Ovary (tissue), 9 donors: ENCODE measurements around the gene INHBB. TPM values are rescaled to one million over a fixed set of nuclear protein-coding genes. Genes with fewer than 3 reads are reported as not detected.
"Not testable (repeated sequence)": the region's sequence is repeated elsewhere in the genome, so short reads cannot be mapped to it uniquely, and the experiment has no call there.

Source experiments
- DNase-seq, 5 donors: peaks; one replicate each; pipeline ENCODE4 v3.0.0-alpha.2; 2019 to 2020
- H3K27ac ChIP-seq, 2 donors: fragments of 200-600 bp; one replicate each; pipeline versions ENCODE4 v1.5.1 to v1.8.0; 2019 to 2022
- H3K27me3 ChIP-seq: fragments of 200-600 bp; one replicate; pipeline ENCODE4 v1.8.0; 2022
- H3K36me3 ChIP-seq: fragments of 200-600 bp; sonication (generic); one replicate; pipeline ENCODE4 v1.5.1; 2019
- H3K4me1 ChIP-seq: one replicate; pipeline ENCODE4 v1.8.1; 2013; ENCODE audit warnings: mild to moderate bottlenecking, moderate library complexity; ENCODE audit not compliant: insufficient read depth
- H3K4me3 ChIP-seq: fragments of 200-600 bp; sonication (generic); one replicate; pipeline ENCODE4 v1.5.1; 2017
- H3K9me3 ChIP-seq, 2 donors: fragments of 200-600 bp in 1 of 2; sonication (generic) in 1 of 2; one replicate each; pipeline versions ENCODE4 v1.5.1 to v1.8.1; 2013 to 2019; ENCODE audit warnings: mild to moderate bottlenecking in 1 of 2, moderate library complexity in 1 of 2
- CTCF ChIP-seq, 3 donors: fragments of 450-650 bp in 2 of 3; fragments of 200-600 bp in 1 of 3; IDR thresholded peaks; one replicate each; pipeline versions ENCODE4 v1.5.1 to v1.8.0; 2016 to 2022; ENCODE audit warnings: antibody characterized with exemption in 3 of 3, mild to moderate bottlenecking in 1 of 3
- EP300 ChIP-seq: sonication (generic); formaldehyde crosslinking; IDR thresholded peaks from one replicate; pipeline ENCODE4 v1.6.1; 2017; ENCODE audit warnings: antibody characterized with exemption
- POLR2A ChIP-seq: fragments of 450-650 bp; IDR thresholded peaks from one replicate; pipeline ENCODE4 v1.6.1; 2017; ENCODE audit warnings: antibody characterized with exemption, mild to moderate bottlenecking, moderate library complexity
- WGBS, 3 donors: extraction: QIAGEN DNeasy Blood & Tissue Kit in 1 of 3; methylation state at CpG; one replicate each; pipeline versions ENCODE4 v1.1.5 to v1.1.7; 2013 to 2017; 5-methylcytosine and 5-hydroxymethylcytosine counted together
- intact Hi-C, 4 donors: fragments of 100-400 bp; cut with DNase I; formaldehyde crosslinking; loops; one replicate each; pipeline versions ENCODE4 v1.11.0 to v1.15.1; 2022 to 2023
- polyA plus RNA-seq, 2 donors: library from polyadenylated mRNA; stranded (reverse); fragments of 200-250 nt in 1 of 2; fragments of 350-450 nt in 1 of 2; fragmentation: Illumina TruSeq in 1 of 2; extraction: RNeasy Lipid Tissue Mini Kit (QIAGEN cat#74804) in 1 of 2; gene quantifications; one replicate each; pipeline ENCODE4 v1.2.3, GENCODE V29; 2013 to 2014
- total RNA-seq, 7 donors: library from RNA; depleted of rRNA in 2 of 7; stranded (reverse); fragments of >200 nt in 2 of 7; fragmentation: NEBNext Ultra II Directional in 3 of 7; extraction: Animal tissue kit (Norgen Biotek cat#: 25700) in 3 of 7; gene quantifications; one replicate each; pipeline versions ENCODE4 v1.1.0 to v1.2.4, GENCODE V29; 2016 to 2023
- donor health status: DM: no; HTN: no; CAD: no; lungs with moderate emphysema.
- donor health status: DM: no; HTN: no; CAD: no.
- donor health status: Bipolar disorder and iron deficiency.
- donor health status: DM: yes; HTN: yes; CAD: no.
- donor health status: DM: no; HTN: no; CAD: no.
- donor health status: DM: yes; HTN: yes; CAD: no.

Gene INHBB
- total and polyA plus RNA-seq, 9 donors = 1.1 to 6.9 (median 4.0) TPM

- DNase-seq = no peak
- no peaks in the 10 kb centered on the region for H3K36me3 ChIP-seq
- intact Hi-C loops = loop anchor here in 2 of 4 donors (5.0 to 10.0 kb wide), 2 partner anchors 64 to 67 kb away; partner anchors contain the start of gene RALB (in 2 of the 2)
- H3K27me3 ChIP-seq = no peaks in the 10 kb centered on the region
- H3K9me3 ChIP-seq = no peaks in the 10 kb centered on the region
- WGBS, 3 donors = 71 to 77% (median 74%) methylated on average over 10 of the region's 10 CpGs
- no peak overlapping the region for H3K4me3 ChIP-seq
- no peak for TF ChIP-seq EP300
- no peak for TF ChIP-seq POLR2A
- TF ChIP-seq CTCF (IDR thresholded peaks at IDR 0.05) = no peak
- H3K4me1 ChIP-seq = no peaks in the 10 kb centered on the region
- H3K27ac ChIP-seq = no peak overlapping the region
These were observed 26.8 kb upstream of the INHBB start for GRCh38 chr2:120319123-120319522.

- H3K27ac ChIP-seq = no peak overlapping the region
These were observed 26.1 kb upstream of the INHBB start for GRCh38 chr2:120319686-120320317.

GRCh38 chr2:120320318-120320851, 25.6 kb upstream of the INHBB start:
- H3K27ac ChIP-seq = no peak overlapping the region
- H3K27me3 ChIP-seq = no peaks in the 10 kb centered on the region
- no peak overlapping the region for H3K4me3 ChIP-seq
- no peaks in the 10 kb centered on the region for H3K9me3 ChIP-seq
- no peaks in the 10 kb centered on the region for H3K36me3 ChIP-seq
- H3K4me1 ChIP-seq = no peaks in the 10 kb centered on the region
- TF ChIP-seq POLR2A (no peak), CTCF (IDR thresholded peaks at IDR 0.05) (no peak), EP300 (no peak)
- WGBS, 3 donors = 80 to 85% (median 83%) methylated on average over 10 of the region's 10 CpGs
- intact Hi-C loops = loop anchor here in 1 of 4 donors (1.0 kb wide), 1 partner anchor 27 kb away; no protein-coding TSS in a partner anchor
- no peak for DNase-seq

More at GRCh38 chr2:120319686-120320317, 26.1 kb upstream of the INHBB start:
- Histone ChIP-seq H3K4me3 (no peak overlapping the region), H3K36me3 (no peaks in the 10 kb centered on the region), H3K9me3 (no peaks in the 10 kb centered on the region), H3K4me1 (no peaks in the 10 kb centered on the region), H3K27me3 (no peaks in the 10 kb centered on the region)
- 89 to 92% (median 89%) methylated on average over 18 of the region's 18 CpGs for WGBS, 3 donors
- no peak for DNase-seq
- TF ChIP-seq EP300 (no peak), CTCF (IDR thresholded peaks at IDR 0.05) (no peak), POLR2A (no peak)
- intact Hi-C loops = loop anchor here in 3 of 4 donors (1.0 to 10.0 kb wide), 3 partner anchors 27 to 68 kb away; partner anchors contain the start of gene RALB (in 2 of the 3)

- 77 to 91% (median 77%) methylated on average over 5 of the region's 5 CpGs for WGBS, 3 donors
- DNase-seq, H3K4me1 ChIP-seq, H3K4me3 ChIP-seq, H3K27me3 ChIP-seq, H3K9me3 ChIP-seq, H3K36me3 ChIP-seq, H3K27ac ChIP-seq: not testable (repeated sequence)
- intact Hi-C loops = loop anchor here in 1 of 4 donors (1.0 kb wide), 1 partner anchor 26 kb away; no protein-coding TSS in a partner anchor
These were observed 24.9 kb upstream of the INHBB start for GRCh38 chr2:120320887-120321556.
